SK-N-SH treated with all-trans-retinoic acid at 6 μM for 48 hours (cell line): ENCODE measurements around the gene KRTCAP2.
"Not testable (repeated sequence)": the region's sequence is repeated elsewhere in the genome, so short reads cannot be mapped to it uniquely, and the experiment has no call there.

Experiments
- ATAC-seq: fragments of 200-7000 bp; cut with Tn5 transposase; 3 replicates; pipeline ENCODE4 v1.9.1; 2020; ENCODE audit warnings: mild to moderate bottlenecking, moderate library complexity
- ARNTL ChIP-seq: fragments of 450-650 bp; formaldehyde crosslinking; IDR thresholded peaks from 2 replicates; pipeline ENCODE4 v1.5.0; 2020; ENCODE audit warnings: low read depth, mild to moderate bottlenecking, moderate library complexity, borderline replicate concordance
- BACH2 ChIP-seq: fragments of 250-450 bp; sonication (Bioruptor Pico); IDR thresholded peaks from 2 replicates; pipeline ENCODE4 v1.9.0; 2021; ENCODE audit warnings: mild to moderate bottlenecking, borderline replicate concordance
- CSDC2 ChIP-seq: fragments of 250-450 bp; sonication (Bioruptor Pico); IDR thresholded peaks from 2 replicates; pipeline ENCODE4 v1.5.0; 2020; ENCODE audit warnings: mild to moderate bottlenecking, moderate library complexity
- ESRRG ChIP-seq: fragments of 250-450 bp; sonication (Bioruptor Pico); IDR thresholded peaks from 2 replicates; pipeline ENCODE4 v1.6.1; 2021; ENCODE audit warnings: mild to moderate bottlenecking
- GLIS3 ChIP-seq: fragments of 250-450 bp; sonication (Bioruptor Pico); IDR thresholded peaks from 2 replicates; pipeline ENCODE4 v1.5.0; 2020; ENCODE audit warnings: mild to moderate bottlenecking, moderate library complexity
- OSR1 ChIP-seq: fragments of 250-450 bp; sonication (Bioruptor Pico); IDR thresholded peaks from 2 replicates; pipeline ENCODE4 v1.8.0; 2022; ENCODE audit warnings: moderate library complexity, mild to moderate bottlenecking, inconsistent platforms
- PPARA ChIP-seq: fragments of 250-450 bp; sonication (Bioruptor Pico); IDR thresholded peaks from 2 replicates; pipeline ENCODE4 v1.5.0; 2020; ENCODE audit warnings: mild to moderate bottlenecking, borderline replicate concordance
- RARB ChIP-seq: fragments of 250-450 bp; sonication (Bioruptor Pico); IDR thresholded peaks from 2 replicates; pipeline ENCODE4 v1.8.0; 2021; ENCODE audit warnings: mild to moderate bottlenecking, moderate library complexity
- SNAI2 ChIP-seq: fragments of 250-450 bp; sonication (Bioruptor Pico); IDR thresholded peaks from 2 replicates; pipeline ENCODE4 v1.5.0; 2020; ENCODE audit warnings: mild to moderate bottlenecking, moderate library complexity
- TSHZ2 ChIP-seq: fragments of 250-450 bp; sonication (Bioruptor Pico); IDR thresholded peaks from 2 replicates; pipeline ENCODE4 v1.5.0; 2020; ENCODE audit warnings: mild to moderate bottlenecking, moderate library complexity
- ZC3H10 ChIP-seq: fragments of 250-450 bp; sonication (Bioruptor Pico); IDR thresholded peaks from 2 replicates; pipeline ENCODE4 v1.5.1; 2021; ENCODE audit warnings: mild to moderate bottlenecking, moderate library complexity
- ZFP3 ChIP-seq: fragments of 250-450 bp; sonication (Bioruptor Pico); IDR thresholded peaks from 2 replicates; pipeline ENCODE4 v1.5.0; 2020; ENCODE audit warnings: mild to moderate bottlenecking, moderate library complexity
- ZFP30 ChIP-seq: fragments of 450-650 bp; formaldehyde crosslinking; IDR thresholded peaks from 2 replicates; pipeline ENCODE4 v1.5.0; 2022; ENCODE audit warnings: mild to moderate bottlenecking, moderate library complexity
- ZNF565 ChIP-seq: fragments of 450-650 bp; formaldehyde crosslinking; conservative IDR thresholded peaks from 2 replicates; pipeline ENCODE4 v1.5.0; 2020; ENCODE audit warnings: low read depth, mild to moderate bottlenecking, moderate library complexity
- ZNF70 ChIP-seq: fragments of 450-650 bp; formaldehyde crosslinking; IDR thresholded peaks from 2 replicates; pipeline ENCODE4 v1.5.0; 2020; ENCODE audit warnings: mild to moderate bottlenecking, moderate library complexity
- TF ChIP-seq, protein P1 (sequence below): fragments of 250-450 bp; sonication (Bioruptor Pico); IDR thresholded peaks from 2 replicates; pipeline ENCODE4 v1.5.1; 2020; ENCODE audit warnings: low read depth, mild to moderate bottlenecking, moderate library complexity
- TF ChIP-seq, protein P2 (sequence below): fragments of 250-450 bp; sonication (Bioruptor Pico); IDR thresholded peaks from 2 replicates; pipeline ENCODE4 v1.8.0; 2021; ENCODE audit warnings: low read depth, mild to moderate bottlenecking, moderate library complexity, borderline replicate concordance
- TF ChIP-seq, protein P3 (sequence below): fragments of 250-450 bp; sonication (Bioruptor Pico); IDR thresholded peaks from 2 replicates; pipeline ENCODE4 v1.5.1; 2021; ENCODE audit warnings: mild to moderate bottlenecking, moderate library complexity
- TF ChIP-seq, protein P4 (sequence below): fragments of 250-450 bp; sonication (Bioruptor Pico); IDR thresholded peaks from 2 replicates; pipeline ENCODE4 v1.8.0; 2020; ENCODE audit warnings: mild to moderate bottlenecking, moderate library complexity, borderline replicate concordance

KRTCAP2 gene

DNA sequence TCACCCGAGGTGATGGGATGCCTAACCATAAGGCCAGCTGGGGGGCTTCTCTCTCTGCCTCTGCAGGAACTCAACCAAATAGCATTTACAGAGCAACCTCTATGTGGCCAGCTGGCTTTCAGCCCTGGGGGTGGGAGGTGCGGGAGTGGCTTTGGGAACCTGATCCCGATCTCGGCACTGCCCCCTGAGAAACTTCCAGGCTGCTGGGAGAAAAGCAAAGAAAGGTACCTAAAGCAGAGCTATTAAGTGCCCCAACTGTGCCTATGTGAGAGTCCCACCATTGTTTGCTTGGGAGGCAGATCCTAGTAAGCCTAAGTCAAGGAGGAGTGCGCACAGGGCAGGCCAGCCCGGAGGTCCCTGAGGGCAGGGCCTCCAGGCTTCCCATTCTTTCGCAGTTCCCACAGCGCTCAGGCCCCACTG is 7.0 kb downstream of the KRTCAP2 start:
- ATAC-seq, result no peak
- TF ChIP-seq OSR1 (CRISPR knock-in tag) (no peak), ARNTL (no peak), TSHZ2 (CRISPR knock-in tag) (no peak), GLIS3 (no peak), ZNF70 (CRISPR knock-in tag) (no peak), ZNF565 (CRISPR knock-in tag) (no peak), ZFP3 (CRISPR knock-in tag) (no peak), PPARA (no peak), ZFP30 (CRISPR knock-in tag) (no peak)
- TF ChIP-seq, protein P1, sequence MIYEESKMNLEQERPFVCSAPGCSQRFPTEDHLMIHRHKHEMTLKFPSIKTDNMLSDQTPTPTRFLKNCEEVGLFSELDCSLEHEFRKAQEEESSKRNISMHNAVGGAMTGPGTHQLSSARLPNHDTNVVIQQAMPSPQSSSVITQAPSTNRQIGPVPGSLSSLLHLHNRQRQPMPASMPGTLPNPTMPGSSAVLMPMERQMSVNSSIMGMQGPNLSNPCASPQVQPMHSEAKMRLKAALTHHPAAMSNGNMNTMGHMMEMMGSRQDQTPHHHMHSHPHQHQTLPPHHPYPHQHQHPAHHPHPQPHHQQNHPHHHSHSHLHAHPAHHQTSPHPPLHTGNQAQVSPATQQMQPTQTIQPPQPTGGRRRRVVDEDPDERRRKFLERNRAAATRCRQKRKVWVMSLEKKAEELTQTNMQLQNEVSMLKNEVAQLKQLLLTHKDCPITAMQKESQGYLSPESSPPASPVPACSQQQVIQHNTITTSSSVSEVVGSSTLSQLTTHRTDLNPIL (CRISPR knock-in tag), result no peak
- TF ChIP-seq, protein P2, sequence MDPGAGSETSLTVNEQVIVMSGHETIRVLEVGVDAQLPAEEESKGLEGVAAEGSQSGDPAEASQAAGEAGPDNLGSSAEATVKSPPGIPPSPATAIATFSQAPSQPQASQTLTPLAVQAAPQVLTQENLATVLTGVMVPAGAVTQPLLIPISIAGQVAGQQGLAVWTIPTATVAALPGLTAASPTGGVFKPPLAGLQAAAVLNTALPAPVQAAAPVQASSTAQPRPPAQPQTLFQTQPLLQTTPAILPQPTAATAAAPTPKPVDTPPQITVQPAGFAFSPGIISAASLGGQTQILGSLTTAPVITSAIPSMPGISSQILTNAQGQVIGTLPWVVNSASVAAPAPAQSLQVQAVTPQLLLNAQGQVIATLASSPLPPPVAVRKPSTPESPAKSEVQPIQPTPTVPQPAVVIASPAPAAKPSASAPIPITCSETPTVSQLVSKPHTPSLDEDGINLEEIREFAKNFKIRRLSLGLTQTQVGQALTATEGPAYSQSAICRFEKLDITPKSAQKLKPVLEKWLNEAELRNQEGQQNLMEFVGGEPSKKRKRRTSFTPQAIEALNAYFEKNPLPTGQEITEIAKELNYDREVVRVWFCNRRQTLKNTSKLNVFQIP (CRISPR knock-in tag), result no peak
- TF ChIP-seq, all 23 proteins: peak for 0

GRCh38 chr1:155164625-155165024 is 8.5 kb downstream of the KRTCAP2 start:
- not testable (repeated sequence) for ATAC-seq

GRCh38 chr1:155163785-155164184 is 9.3 kb downstream of the KRTCAP2 start:
- not testable (repeated sequence) for ATAC-seq

DNA sequence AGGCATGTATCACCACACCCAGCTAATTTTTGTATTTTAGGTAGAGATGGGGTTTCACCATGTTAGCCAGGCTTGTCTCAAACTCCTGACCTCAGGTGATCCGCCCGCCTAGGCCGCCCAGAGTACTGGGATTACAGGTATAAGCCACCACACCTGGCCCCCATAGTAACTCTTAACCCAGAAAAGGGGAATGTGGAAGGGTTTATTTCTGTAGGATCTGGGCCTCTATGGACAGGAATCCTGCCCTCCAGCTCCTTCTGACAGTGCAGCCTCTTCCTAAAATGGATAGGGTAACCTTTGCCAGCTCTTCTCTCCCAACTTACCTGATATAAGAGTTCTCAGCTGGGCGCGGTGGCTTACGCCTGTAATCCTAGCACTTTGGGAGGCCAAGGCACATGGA is 10.5 kb downstream of the KRTCAP2 start:
- ATAC-seq, result not testable (repeated sequence)

DNA sequence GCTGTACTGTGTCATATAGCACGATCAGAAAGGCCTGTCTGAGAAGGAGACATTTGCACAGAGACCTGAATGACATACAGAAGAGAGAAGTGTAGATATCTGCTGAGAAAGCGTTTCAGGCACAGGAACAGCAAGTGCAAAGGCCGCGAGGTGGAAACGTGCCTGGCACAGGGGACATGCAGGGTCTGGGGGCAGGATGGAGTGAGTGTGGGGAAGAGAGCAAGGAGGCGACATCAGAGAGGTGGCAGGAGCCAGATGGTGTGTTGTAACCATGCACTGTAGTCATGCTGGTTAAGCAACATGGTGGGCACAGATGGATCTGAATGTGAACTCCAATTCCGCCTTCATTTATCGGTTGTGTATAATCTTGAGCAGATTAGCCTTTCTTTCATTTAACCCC is 13.0 kb downstream of the KRTCAP2 start:
- no peak for TF ChIP-seq ESRRG (CRISPR knock-in tag)
- TF ChIP-seq, protein P3, sequence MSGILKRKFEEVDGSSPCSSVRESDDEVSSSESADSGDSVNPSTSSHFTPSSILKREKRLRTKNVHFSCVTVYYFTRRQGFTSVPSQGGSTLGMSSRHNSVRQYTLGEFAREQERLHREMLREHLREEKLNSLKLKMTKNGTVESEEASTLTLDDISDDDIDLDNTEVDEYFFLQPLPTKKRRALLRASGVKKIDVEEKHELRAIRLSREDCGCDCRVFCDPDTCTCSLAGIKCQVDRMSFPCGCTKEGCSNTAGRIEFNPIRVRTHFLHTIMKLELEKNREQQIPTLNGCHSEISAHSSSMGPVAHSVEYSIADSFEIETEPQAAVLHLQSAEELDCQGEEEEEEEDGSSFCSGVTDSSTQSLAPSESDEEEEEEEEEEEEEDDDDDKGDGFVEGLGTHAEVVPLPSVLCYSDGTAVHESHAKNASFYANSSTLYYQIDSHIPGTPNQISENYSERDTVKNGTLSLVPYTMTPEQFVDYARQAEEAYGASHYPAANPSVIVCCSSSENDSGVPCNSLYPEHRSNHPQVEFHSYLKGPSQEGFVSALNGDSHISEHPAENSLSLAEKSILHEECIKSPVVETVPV (CRISPR knock-in tag), result no peak
- TF ChIP-seq ZC3H10 (CRISPR knock-in tag), result no peak
- no peak for TF ChIP-seq RARB (CRISPR knock-in tag)
- ATAC-seq, result no peak; the same call in 2 of the 3 replicates

- ATAC-seq, result no peak
- TF ChIP-seq OSR1 (CRISPR knock-in tag) (no peak), ESRRG (CRISPR knock-in tag) (no peak), SNAI2 (no peak), ZFP3 (CRISPR knock-in tag) (no peak), PPARA (no peak), CSDC2 (CRISPR knock-in tag) (no peak), BACH2 (no peak), ZFP30 (CRISPR knock-in tag) (no peak), ARNTL (no peak), ZNF565 (CRISPR knock-in tag) (no peak)
- TF ChIP-seq, protein P3 (CRISPR knock-in tag), result no peak
- TF ChIP-seq, protein P1 (CRISPR knock-in tag), result no peak
- TF ChIP-seq, protein P2 (CRISPR knock-in tag), result no peak
- TF ChIP-seq, protein P4, sequence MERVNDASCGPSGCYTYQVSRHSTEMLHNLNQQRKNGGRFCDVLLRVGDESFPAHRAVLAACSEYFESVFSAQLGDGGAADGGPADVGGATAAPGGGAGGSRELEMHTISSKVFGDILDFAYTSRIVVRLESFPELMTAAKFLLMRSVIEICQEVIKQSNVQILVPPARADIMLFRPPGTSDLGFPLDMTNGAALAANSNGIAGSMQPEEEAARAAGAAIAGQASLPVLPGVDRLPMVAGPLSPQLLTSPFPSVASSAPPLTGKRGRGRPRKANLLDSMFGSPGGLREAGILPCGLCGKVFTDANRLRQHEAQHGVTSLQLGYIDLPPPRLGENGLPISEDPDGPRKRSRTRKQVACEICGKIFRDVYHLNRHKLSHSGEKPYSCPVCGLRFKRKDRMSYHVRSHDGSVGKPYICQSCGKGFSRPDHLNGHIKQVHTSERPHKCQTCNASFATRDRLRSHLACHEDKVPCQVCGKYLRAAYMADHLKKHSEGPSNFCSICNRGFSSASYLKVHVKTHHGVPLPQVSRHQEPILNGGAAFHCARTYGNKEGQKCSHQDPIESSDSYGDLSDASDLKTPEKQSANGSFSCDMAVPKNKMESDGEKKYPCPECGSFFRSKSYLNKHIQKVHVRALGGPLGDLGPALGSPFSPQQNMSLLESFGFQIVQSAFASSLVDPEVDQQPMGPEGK (CRISPR knock-in tag), result no peak
Measured at GRCh38 chr1:155158991-155159390, 14.1 kb downstream of the KRTCAP2 start.
